Subcutaneous abdominal adipose tissue (tissue), 5 donors: ENCODE data around the gene RSRC1.

Experiments used
- H3K27ac ChIP-seq: one replicate; pipeline ENCODE4 v1.7.0; 2013; ENCODE audit warnings: low read depth, mild to moderate bottlenecking, inconsistent platforms, low read length, moderate library complexity
- H3K27me3 ChIP-seq, 5 donors: one replicate each; pipeline ENCODE4 v1.7.0; 2013; ENCODE audit warnings: low read length in 5 of 5, inconsistent platforms in 1 of 5; ENCODE audit not compliant: control insufficient read depth in 5 of 5, insufficient read depth in 4 of 5
- H3K36me3 ChIP-seq, 5 donors: one replicate each; pipeline ENCODE4 v1.7.0; 2013; ENCODE audit warnings: low read length in 5 of 5; ENCODE audit not compliant: control insufficient read depth in 5 of 5, insufficient read depth in 5 of 5
- H3K4me1 ChIP-seq, 5 donors: one replicate each; pipeline ENCODE4 v1.7.0; 2013; ENCODE audit warnings: low read length in 5 of 5, mild to moderate bottlenecking in 3 of 5, moderate library complexity in 1 of 5; ENCODE audit not compliant: control insufficient read depth in 5 of 5, insufficient read depth in 5 of 5
- H3K4me3 ChIP-seq, 5 donors: one replicate each; pipeline ENCODE4 v1.7.0; 2013; ENCODE audit warnings: low read length in 5 of 5, low read depth in 1 of 5
- H3K9ac ChIP-seq, 5 donors: one replicate each; pipeline ENCODE4 v1.7.0; 2013; ENCODE audit warnings: low read length in 5 of 5, mild to moderate bottlenecking in 4 of 5, moderate library complexity in 3 of 5
- H3K9me3 ChIP-seq, 5 donors: one replicate each; pipeline ENCODE4 v1.7.0; 2013; ENCODE audit warnings: low read length in 5 of 5; ENCODE audit not compliant: control insufficient read depth in 5 of 5
- donor health status: healthy.
- donor health status: healthy.
- donor health status: healthy.
- donor health status: healthy.
- donor health status: healthy.

RSRC1 gene

GRCh38 chr3:158248261-158248660 lies 138.4 kb downstream of the RSRC1 start:
- H3K9me3 ChIP-seq, result peaks cover 0 to 16% (median 3%) of the 10 kb centered on the region in 5 donors

GRCh38 chr3:158249183-158249582 lies 139.3 kb downstream of the RSRC1 start:
- Histone ChIP-seq H3K36me3 (peaks cover 0 to 10% (median 2%) of the 10 kb centered on the region in 5 donors), H3K9ac (no peak overlapping the region), H3K4me1 (no peaks in the 10 kb centered on the region), H3K27me3 (no peaks in the 10 kb centered on the region), H3K4me3 (no peak overlapping the region), H3K9me3 (peaks cover 0 to 13% (median 3%) of the 10 kb centered on the region in 5 donors), H3K27ac (no peak overlapping the region)

More at GRCh38 chr3:158248261-158248660, 138.4 kb downstream of the RSRC1 start:
- H3K4me3 ChIP-seq, result no peak overlapping the region
- H3K4me1 ChIP-seq, result no peaks in the 10 kb centered on the region
- H3K36me3 ChIP-seq, result peaks cover 0 to 10% (median 2%) of the 10 kb centered on the region in 5 donors
- H3K9ac ChIP-seq, result no peak overlapping the region
- no peak overlapping the region for H3K27ac ChIP-seq
- no peaks in the 10 kb centered on the region for H3K27me3 ChIP-seq

GRCh38 chr3:158258619-158259018 lies 148.7 kb downstream of the RSRC1 start:
- Histone ChIP-seq H3K27ac (no peak overlapping the region), H3K4me1 (peaks cover 0 to 4% (median 0%) of the 10 kb centered on the region in 5 donors), H3K36me3 (no peaks in the 10 kb centered on the region), H3K9ac (no peak overlapping the region), H3K4me3 (no peak overlapping the region), H3K9me3 (peaks cover 0 to 2% (median 0%) of the 10 kb centered on the region in 5 donors), H3K27me3 (no peaks in the 10 kb centered on the region)

GRCh38 chr3:158260392-158260791 lies 150.5 kb downstream of the RSRC1 start:
- peaks cover 0 to 20% (median 3%) of the 10 kb centered on the region in 5 donors for H3K4me1 ChIP-seq
- no peaks in the 10 kb centered on the region for H3K27me3 ChIP-seq
- H3K4me3 ChIP-seq, result no peak overlapping the region
- H3K27ac ChIP-seq, result no peak overlapping the region
- no peak overlapping the region for H3K9ac ChIP-seq
- H3K9me3 ChIP-seq, result peaks cover 0 to 4% (median 0%) of the 10 kb centered on the region in 5 donors
- H3K36me3 ChIP-seq, result no peaks in the 10 kb centered on the region

GRCh38 chr3:158261371-158261991 lies 151.6 kb downstream of the RSRC1 start:
- no peak overlapping the region for H3K9ac ChIP-seq
- no peaks in the 10 kb centered on the region for H3K27me3 ChIP-seq
- no peaks in the 10 kb centered on the region for H3K36me3 ChIP-seq
- no peak overlapping the region for H3K4me3 ChIP-seq
- H3K9me3 ChIP-seq, result peaks cover 0 to 8% (median 4%) of the 10 kb centered on the region in 5 donors
- no peak overlapping the region for H3K27ac ChIP-seq
- peaks cover 0 to 20% (median 3%) of the 10 kb centered on the region in 5 donors for H3K4me1 ChIP-seq

GRCh38 chr3:158264894-158265293 lies 155.0 kb downstream of the RSRC1 start:
- H3K27me3 ChIP-seq, result no peaks in the 10 kb centered on the region
- H3K9me3 ChIP-seq, result peaks cover 9 to 23% (median 18%) of the 10 kb centered on the region in 5 donors
- H3K36me3 ChIP-seq, result no peaks in the 10 kb centered on the region
- H3K4me3 ChIP-seq, result no peak overlapping the region
- no peak overlapping the region for H3K27ac ChIP-seq
- H3K4me1 ChIP-seq, result peaks cover 0 to 20% (median 3%) of the 10 kb centered on the region in 5 donors
- no peak overlapping the region for H3K9ac ChIP-seq

GRCh38 chr3:158267015-158267414 lies 157.1 kb downstream of the RSRC1 start:
- Histone ChIP-seq H3K4me1 (peaks cover 0 to 20% (median 3%) of the 10 kb centered on the region in 5 donors), H3K36me3 (no peaks in the 10 kb centered on the region), H3K4me3 (peak overlapping the region in 2 of 5 donors; percentile 1 to 28), H3K9ac (no peak overlapping the region), H3K9me3 (peaks cover 9 to 23% (median 18%) of the 10 kb centered on the region in 5 donors), H3K27me3 (no peaks in the 10 kb centered on the region), H3K27ac (no peak overlapping the region)

GRCh38 chr3:158269942-158270341 lies 160.1 kb downstream of the RSRC1 start:
- no peak overlapping the region for H3K27ac ChIP-seq
- H3K27me3 ChIP-seq, result no peaks in the 10 kb centered on the region
- peaks cover 9 to 22% (median 18%) of the 10 kb centered on the region in 5 donors for H3K9me3 ChIP-seq
- H3K4me3 ChIP-seq, result no peak overlapping the region
- no peaks in the 10 kb centered on the region for H3K36me3 ChIP-seq
- peaks cover 0 to 2% (median under 1%) of the 10 kb centered on the region in 5 donors for H3K4me1 ChIP-seq
- no peak overlapping the region for H3K9ac ChIP-seq

- no peak overlapping the region for H3K4me3 ChIP-seq
- no peaks in the 10 kb centered on the region for H3K27me3 ChIP-seq
- no peaks in the 10 kb centered on the region for H3K36me3 ChIP-seq
- no peaks in the 10 kb centered on the region for H3K4me1 ChIP-seq
- H3K27ac ChIP-seq, result no peak overlapping the region
- no peak overlapping the region for H3K9ac ChIP-seq
- H3K9me3 ChIP-seq, result peaks cover 4 to 12% (median 9%) of the 10 kb centered on the region in 5 donors
Observed at GRCh38 chr3:158272081-158272480, 162.2 kb downstream of the RSRC1 start.

- Histone ChIP-seq H3K9me3 (no peaks in the 10 kb centered on the region), H3K27me3 (no peaks in the 10 kb centered on the region), H3K4me1 (no peaks in the 10 kb centered on the region), H3K27ac (no peak overlapping the region), H3K36me3 (peaks cover 0 to 4% (median 3%) of the 10 kb centered on the region in 5 donors), H3K9ac (no peak overlapping the region), H3K4me3 (no peak overlapping the region)
Observed at GRCh38 chr3:158273656-158274055, 163.8 kb downstream of the RSRC1 start.
